DMS114 treated with DMSO at 0.1 percent for 48 hours (cell line): ENCODE results near the gene KDELR3.

Experiments used
- DNase-seq: peaks from one replicate; lab custom pipeline; 2025; ENCODE audit not compliant: unreplicated experiment; lab: John Stamatoyannopoulos, UW

Gene KDELR3

GRCh38 chr22:38467904-38468442 lies at the start of gene KDELR3:
TSS of gene KDELR3 (plus strand) at chr22:38468096. CDS start at chr22:38468234, 138 bp downstream.
- no peak for DNase-seq

- DNase-seq = no peak
Measured at GRCh38 chr22:38418589-38418988, 49.3 kb upstream of the KDELR3 start.

GRCh38 chr22:38419121-38419857 lies 48.6 kb upstream of the KDELR3 start:
- no peak for DNase-seq

- DNase-seq = no peak
Measured at GRCh38 chr22:38419858-38420160, 48.1 kb upstream of the KDELR3 start.

GRCh38 chr22:38420734-38421133 lies 47.2 kb upstream of the KDELR3 start:
- no peak for DNase-seq

- no peak for DNase-seq
Measured at GRCh38 chr22:38422611-38423511, 45.0 kb upstream of the KDELR3 start.

- DNase-seq = no peak
Measured at GRCh38 chr22:38423512-38424503, 44.1 kb upstream of the KDELR3 start.

GRCh38 chr22:38424525-38425080 lies 43.3 kb upstream of the KDELR3 start:
- DNase-seq = no peak

GRCh38 chr22:38426628-38427027 lies 41.3 kb upstream of the KDELR3 start:
- DNase-seq = no peak

GRCh38 chr22:38427465-38427864 lies 40.4 kb upstream of the KDELR3 start:
- DNase-seq = no peak

- DNase-seq = no peak
Measured at GRCh38 chr22:38427940-38428339, 40.0 kb upstream of the KDELR3 start.

GRCh38 chr22:38428714-38429113 lies 39.2 kb upstream of the KDELR3 start:
- DNase-seq = no peak

- no peak for DNase-seq
Measured at GRCh38 chr22:38429499-38430068, 38.3 kb upstream of the KDELR3 start.

- DNase-seq = no peak
Measured at GRCh38 chr22:38431266-38432010, 36.5 kb upstream of the KDELR3 start.

GRCh38 chr22:38432264-38432663 lies 35.6 kb upstream of the KDELR3 start:
- DNase-seq = no peak

- DNase-seq = no peak
Measured at GRCh38 chr22:38433871-38434270, 34.0 kb upstream of the KDELR3 start.

- DNase-seq = no peak
Measured at GRCh38 chr22:38435010-38435409, 32.9 kb upstream of the KDELR3 start.

- DNase-seq = no peak
Measured at GRCh38 chr22:38435965-38436364, 31.9 kb upstream of the KDELR3 start.

- no peak for DNase-seq
Measured at GRCh38 chr22:38436629-38437395, 31.1 kb upstream of the KDELR3 start.
